HG03175 (cell line): ENCODE measurements around the gene RNASEL.
"Not testable (repeated sequence)": the region's sequence is repeated elsewhere in the genome, so short reads cannot be mapped to it uniquely, and the experiment has no call there.

Experiments
- ATAC-seq: cut with Tn5 transposase; IDR thresholded peaks from one replicate; pipeline ENCODE4 v1.9.1; 2021; ENCODE audit warnings: mild to moderate bottlenecking, moderate library complexity; ENCODE audit not compliant: unreplicated experiment

RNASEL gene

GRCh38 chr1:182588500-182589396 is at the start of gene RNASEL:
TSS of gene RNASEL (minus strand) at chr1:182589256. CDS start at chr1:182586806, 2,450 bp downstream.
- ATAC-seq, result peak; percentile 78

- no peak for ATAC-seq
Observed at GRCh38 chr1:182637769-182638168, 48.7 kb upstream of the RNASEL start.

GRCh38 chr1:182635871-182636270 is 46.8 kb upstream of the RNASEL start:
- ATAC-seq, result no peak

GRCh38 chr1:182634306-182635072 is 45.4 kb upstream of the RNASEL start:
- no peak for ATAC-seq

- ATAC-seq, result no peak
Observed at GRCh38 chr1:182633657-182634281, 44.7 kb upstream of the RNASEL start.

GRCh38 chr1:182633031-182633430 is 44.0 kb upstream of the RNASEL start:
- no peak for ATAC-seq

GRCh38 chr1:182632441-182632857 is 43.4 kb upstream of the RNASEL start:
- ATAC-seq, result not testable (repeated sequence)

GRCh38 chr1:182631954-182632353 is 42.9 kb upstream of the RNASEL start:
- no peak for ATAC-seq

- ATAC-seq, result no peak
Observed at GRCh38 chr1:182631053-182631677, 42.1 kb upstream of the RNASEL start.

GRCh38 chr1:182630586-182630985 is 41.5 kb upstream of the RNASEL start:
- ATAC-seq, result no peak

- peak; percentile 76 for ATAC-seq
Observed at GRCh38 chr1:182629499-182630096, 40.5 kb upstream of the RNASEL start.

- no peak for ATAC-seq
Observed at GRCh38 chr1:182629080-182629479, 40.0 kb upstream of the RNASEL start.

GRCh38 chr1:182628657-182629056 is 39.6 kb upstream of the RNASEL start:
- ATAC-seq, result no peak

GRCh38 chr1:182627622-182628021 is 38.6 kb upstream of the RNASEL start:
- no peak for ATAC-seq

- no peak for ATAC-seq
Observed at GRCh38 chr1:182626527-182626926, 37.5 kb upstream of the RNASEL start.

- ATAC-seq, result no peak
Observed at GRCh38 chr1:182625719-182626504, 36.9 kb upstream of the RNASEL start.

- no peak for ATAC-seq
Observed at GRCh38 chr1:182625024-182625423, 36.0 kb upstream of the RNASEL start.

- ATAC-seq, result no peak
Observed at GRCh38 chr1:182624577-182624976, 35.5 kb upstream of the RNASEL start.

GRCh38 chr1:182622901-182623528 is 34.0 kb upstream of the RNASEL start:
- ATAC-seq, result peak; percentile 55
